ENCODE results near the gene BECN2. TPM values are rescaled to one million over a fixed set of nuclear protein-coding genes. Genes with fewer than 3 reads are reported as not detected.
"Not testable (repeated sequence)": the region's sequence is repeated elsewhere in the genome, so short reads cannot be mapped to it uniquely, and the experiment has no call there.

BECN2 gene
- total RNA-seq, 2 experiments from 2014 or later: not detected

GRCh38 chr1:241988389-241988930 is 30.9 kb downstream of the BECN2 start:
- H3K4me1 Mint-ChIP-seq (ENCODE audit: low read depth); H3K36me3 Mint-ChIP-seq; intact Hi-C loops (cut with micrococcal nuclease); H3K4me3 Mint-ChIP-seq; H3K27me3 Mint-ChIP-seq; H3K9me3 Mint-ChIP-seq; DNase-seq; H3K27ac Mint-ChIP-seq; POLR2A ChIA-PET: not testable (repeated sequence)
- CTCF ChIA-PET: interaction anchor here (1.1 kb wide), 1 partner anchor 10 kb away, joined by 8 read pairs; the partner anchor contains the start of gene MAP1LC3C

- no peaks in the 10 kb centered on the region for H3K36me3 Mint-ChIP-seq
- no peak overlapping the region for H3K27ac Mint-ChIP-seq
- no peaks in the 10 kb centered on the region for H3K9me3 Mint-ChIP-seq
- intact Hi-C loops (cut with micrococcal nuclease): no loop called here
- no peaks in the 10 kb centered on the region for H3K4me1 Mint-ChIP-seq (ENCODE audit: low read depth)
- POLR2A ChIA-PET: no interaction called here
- no peak for DNase-seq
- H3K27me3 Mint-ChIP-seq: peaks cover 5% of the 10 kb centered on the region
- H3K4me3 Mint-ChIP-seq: no peak overlapping the region
- CTCF ChIA-PET: no interaction called here
These were observed 32.5 kb downstream of the BECN2 start for GRCh38 chr1:241990040-241990439.

- POLR2A ChIA-PET: no interaction called here
- no peaks in the 10 kb centered on the region for H3K36me3 Mint-ChIP-seq
- H3K27ac Mint-ChIP-seq: no peak overlapping the region
- DNase-seq: no peak
- CTCF ChIA-PET: no interaction called here
- intact Hi-C loops (cut with micrococcal nuclease): no loop called here
- no peak overlapping the region for H3K4me3 Mint-ChIP-seq
- peaks cover 2% of the 10 kb centered on the region for H3K27me3 Mint-ChIP-seq
- no peaks in the 10 kb centered on the region for H3K9me3 Mint-ChIP-seq
- no peaks in the 10 kb centered on the region for H3K4me1 Mint-ChIP-seq (ENCODE audit: low read depth)
These were observed 35.2 kb downstream of the BECN2 start for GRCh38 chr1:241992734-241993133.

- intact Hi-C loops (cut with micrococcal nuclease): no loop called here
- peaks cover 2% of the 10 kb centered on the region for H3K27me3 Mint-ChIP-seq
- H3K36me3 Mint-ChIP-seq: no peaks in the 10 kb centered on the region
- ChIA-PET POLR2A (no interaction called here), CTCF (interaction anchor here (1.4 kb wide), 1 partner anchor 383 kb away, joined by 8 read pairs; no protein-coding TSS in a partner anchor)
- peaks cover 5% of the 10 kb centered on the region for H3K4me1 Mint-ChIP-seq (ENCODE audit: low read depth)
- DNase-seq: no peak
- H3K9me3 Mint-ChIP-seq: no peaks in the 10 kb centered on the region
- H3K27ac Mint-ChIP-seq: no peak overlapping the region
- H3K4me3 Mint-ChIP-seq: no peak overlapping the region
These were observed 36.6 kb downstream of the BECN2 start for GRCh38 chr1:241994171-241994570.

GRCh38 chr1:241997401-241997998 is 39.9 kb downstream of the BECN2 start:
- Mint-ChIP-seq H3K9me3 (no peaks in the 10 kb centered on the region), H3K4me1 (ENCODE audit: low read depth) (peaks cover 5% of the 10 kb centered on the region), H3K27ac (no peak overlapping the region), H3K4me3 (no peak overlapping the region), H3K27me3 (peaks cover 2% of the 10 kb centered on the region), H3K36me3 (no peaks in the 10 kb centered on the region)
- intact Hi-C loops (cut with micrococcal nuclease): loop anchor here (5.0 kb wide), 1 partner anchor 150 kb away; the partner anchor contains the start of gene EXO1
- CTCF ChIA-PET: interaction anchor here (0.9 to 4.8 kb wide), 9 partner anchors 8 to 479 kb away, joined by 3 to 60 read pairs (median 11); partner anchors contain the start of gene EXO1
- POLR2A ChIA-PET: no interaction called here
- no peak for DNase-seq

GRCh38 chr1:241998412-241998921 is 40.9 kb downstream of the BECN2 start:
- POLR2A ChIA-PET: interaction anchor here (0.6 kb wide), 1 partner anchor 100 kb away, joined by 3 read pairs; no protein-coding TSS in a partner anchor
- peak overlapping the region; percentile 57 for H3K4me3 Mint-ChIP-seq
- intact Hi-C loops (cut with micrococcal nuclease): loop anchor here (1.0 to 5.0 kb wide), 5 partner anchors 102 to 471 kb away; partner anchors contain the start of gene EXO1
- CTCF ChIA-PET: interaction anchor here (0.6 to 4.8 kb wide), 25 partner anchors 9 to 480 kb away, joined by 3 to 60 read pairs (median 3); partner anchors contain the start of genes CHML, EXO1 and OPN3
- H3K27me3 Mint-ChIP-seq: peaks cover 2% of the 10 kb centered on the region
- no peak overlapping the region for H3K27ac Mint-ChIP-seq
- peak; percentile 67 for DNase-seq
- H3K36me3 Mint-ChIP-seq: no peaks in the 10 kb centered on the region
- H3K4me1 Mint-ChIP-seq (ENCODE audit: low read depth): peaks cover 5% of the 10 kb centered on the region
- H3K9me3 Mint-ChIP-seq: no peaks in the 10 kb centered on the region

GRCh38 chr1:241999026-241999425 is 41.5 kb downstream of the BECN2 start, which contains the start of gene MAP1LC3C:
MAP1LC3C (minus strand) TSS chr1:241999098; CDS start chr1:241999008, 90 bp downstream.
- peak within 1 kb of the TSS; percentile 57 for H3K4me3 Mint-ChIP-seq
- ChIA-PET POLR2A (no interaction called here), CTCF (interaction anchor here (0.6 to 4.8 kb wide), 26 partner anchors 9 to 1327 kb away, joined by 3 to 60 read pairs (median 3); partner anchors contain the start of genes CHML, EXO1 and OPN3)
- H3K27ac Mint-ChIP-seq: no peak within 1 kb of the TSS
- no peak for DNase-seq
- H3K4me1 Mint-ChIP-seq (ENCODE audit: low read depth): peaks cover 5% of the 10 kb centered on the region
- H3K36me3 Mint-ChIP-seq: no peaks in the 10 kb centered on the region
- H3K27me3 Mint-ChIP-seq: peaks cover 2% of the 10 kb centered on the region
- H3K9me3 Mint-ChIP-seq: no peaks in the 10 kb centered on the region
- intact Hi-C loops (cut with micrococcal nuclease): loop anchor here (2.0 to 5.0 kb wide), 2 partner anchors 152 to 388 kb away; partner anchors contain the start of gene EXO1

GRCh38 chr1:242000434-242000833 is 42.9 kb downstream of the BECN2 start:
- H3K4me1 Mint-ChIP-seq (ENCODE audit: low read depth): peaks cover 5% of the 10 kb centered on the region
- H3K9me3 Mint-ChIP-seq: no peaks in the 10 kb centered on the region
- POLR2A ChIA-PET: no interaction called here
- DNase-seq: no peak
- no peak overlapping the region for H3K4me3 Mint-ChIP-seq
- peaks cover 2% of the 10 kb centered on the region for H3K27me3 Mint-ChIP-seq
- no peaks in the 10 kb centered on the region for H3K36me3 Mint-ChIP-seq
- intact Hi-C loops (cut with micrococcal nuclease): no loop called here
- no peak overlapping the region for H3K27ac Mint-ChIP-seq
- CTCF ChIA-PET: interaction anchor here (1.2 to 4.8 kb wide), 2 partner anchors 389 to 462 kb away, joined by 3 to 60 read pairs; no protein-coding TSS in a partner anchor

GRCh38 chr1:242002072-242002471 is 44.5 kb downstream of the BECN2 start:
- ChIA-PET CTCF (no interaction called here), POLR2A (no interaction called here)
- Mint-ChIP-seq H3K4me3 (no peak overlapping the region), H3K27ac (no peak overlapping the region), H3K36me3 (no peaks in the 10 kb centered on the region), H3K9me3 (no peaks in the 10 kb centered on the region), H3K27me3 (peaks cover 2% of the 10 kb centered on the region), H3K4me1 (ENCODE audit: low read depth) (peaks cover 5% of the 10 kb centered on the region)
- intact Hi-C loops (cut with micrococcal nuclease): no loop called here
- no peak for DNase-seq

- intact Hi-C loops (cut with micrococcal nuclease): no loop called here
These were observed 44.9 kb downstream of the BECN2 start for GRCh38 chr1:242002510-242002909.

GRCh38 chr1:242004751-242005495 is 47.4 kb downstream of the BECN2 start:
- no peaks in the 10 kb centered on the region for H3K9me3 Mint-ChIP-seq
- no peaks in the 10 kb centered on the region for H3K4me1 Mint-ChIP-seq (ENCODE audit: low read depth)
- no peaks in the 10 kb centered on the region for H3K36me3 Mint-ChIP-seq
- ChIA-PET POLR2A (no interaction called here), CTCF (no interaction called here)
- DNase-seq: no peak
- intact Hi-C loops (cut with micrococcal nuclease): no loop called here
- no peak overlapping the region for H3K4me3 Mint-ChIP-seq
- no peak overlapping the region for H3K27ac Mint-ChIP-seq
- peaks cover under 1% of the 10 kb centered on the region for H3K27me3 Mint-ChIP-seq

More at GRCh38 chr1:242002510-242002909, 44.9 kb downstream of the BECN2 start:
- CTCF ChIA-PET: interaction anchor here (0.7 kb wide), 1 partner anchor 909 kb away, joined by 3 read pairs; no protein-coding TSS in a partner anchor
- H3K9me3 Mint-ChIP-seq: no peaks in the 10 kb centered on the region
- H3K4me3 Mint-ChIP-seq: no peak overlapping the region
- DNase-seq: no peak
- peaks cover 2% of the 10 kb centered on the region for H3K27me3 Mint-ChIP-seq
- no peak overlapping the region for H3K27ac Mint-ChIP-seq
- POLR2A ChIA-PET: no interaction called here
- peaks cover 5% of the 10 kb centered on the region for H3K4me1 Mint-ChIP-seq (ENCODE audit: low read depth)
- H3K36me3 Mint-ChIP-seq: no peaks in the 10 kb centered on the region

All from activated CD4-positive, alpha-beta memory T cell treated with anti-CD3 and anti-CD28 coated beads for 36 hours (primary cell).